NCI-H1417 (cell line): ENCODE measurements around the gene CYP4X1.
"Not testable (repeated sequence)": the region's sequence is repeated elsewhere in the genome, so short reads cannot be mapped to it uniquely, and the experiment has no call there.

Source experiments
- DNase-seq, 3 experiments: peaks; one replicate each; lab custom pipeline; 2025; lab: John Stamatoyannopoulos, UW

The CYP4X1 gene, protein sequence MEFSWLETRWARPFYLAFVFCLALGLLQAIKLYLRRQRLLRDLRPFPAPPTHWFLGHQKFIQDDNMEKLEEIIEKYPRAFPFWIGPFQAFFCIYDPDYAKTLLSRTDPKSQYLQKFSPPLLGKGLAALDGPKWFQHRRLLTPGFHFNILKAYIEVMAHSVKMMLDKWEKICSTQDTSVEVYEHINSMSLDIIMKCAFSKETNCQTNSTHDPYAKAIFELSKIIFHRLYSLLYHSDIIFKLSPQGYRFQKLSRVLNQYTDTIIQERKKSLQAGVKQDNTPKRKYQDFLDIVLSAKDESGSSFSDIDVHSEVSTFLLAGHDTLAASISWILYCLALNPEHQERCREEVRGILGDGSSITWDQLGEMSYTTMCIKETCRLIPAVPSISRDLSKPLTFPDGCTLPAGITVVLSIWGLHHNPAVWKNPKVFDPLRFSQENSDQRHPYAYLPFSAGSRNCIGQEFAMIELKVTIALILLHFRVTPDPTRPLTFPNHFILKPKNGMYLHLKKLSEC

DNA sequence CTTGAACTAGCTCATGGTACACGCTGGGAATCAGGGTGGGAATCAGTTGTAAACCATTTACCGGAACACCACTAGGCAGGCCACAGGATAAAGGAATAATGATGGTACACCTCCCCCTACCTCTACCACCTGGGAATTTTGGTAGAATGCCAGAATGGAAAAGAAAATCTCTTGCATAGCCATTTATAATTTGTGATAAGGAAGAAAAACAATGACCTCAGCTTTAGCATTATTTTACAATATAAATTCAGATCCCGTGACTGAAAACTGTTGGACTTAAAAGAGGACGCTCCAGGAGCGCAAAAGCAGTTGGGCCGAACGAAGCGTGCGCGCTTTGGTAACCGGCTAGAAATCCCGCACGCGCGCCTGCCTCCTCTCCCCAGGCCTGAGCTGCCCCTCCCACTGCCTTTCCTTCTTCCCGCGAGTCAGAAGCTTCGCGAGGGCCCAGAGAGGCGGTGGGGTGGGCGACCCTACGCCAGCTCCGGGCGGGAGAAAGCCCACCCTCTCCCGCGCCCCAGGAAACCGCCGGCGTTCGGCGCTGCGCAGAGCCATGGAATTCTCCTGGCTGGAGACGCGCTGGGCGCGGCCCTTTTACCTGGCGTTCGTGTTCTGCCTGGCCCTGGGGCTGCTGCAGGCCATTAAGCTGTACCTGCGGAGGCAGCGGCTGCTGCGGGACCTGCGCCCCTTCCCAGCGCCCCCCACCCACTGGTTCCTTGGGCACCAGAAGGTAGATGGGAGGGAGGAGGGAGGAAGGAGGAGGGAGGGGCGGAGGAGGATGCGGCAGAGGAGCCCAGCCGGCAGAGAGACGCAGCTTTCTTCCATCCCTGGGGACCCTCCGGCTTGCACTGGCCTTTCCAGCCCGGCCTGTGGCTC lies at the start of gene CYP4X1:
Gene CYP4X1, plus strand, starts transcription at position 402 of the 873 bp plus-strand sequence. Its CDS starts 149 bp downstream, at position 551.
- peak; percentile 26 to 69 (median 60) for DNase-seq

- no peak for DNase-seq
Observed at GRCh38 chr1:46983166-46983829, 40.2 kb upstream of the CYP4X1 start.

- DNase-seq, result peak in 2 of 3 experiments; percentile 11 to 14
Observed at GRCh38 chr1:46983830-46984586, 39.5 kb upstream of the CYP4X1 start.

GRCh38 chr1:46990541-46990940 lies 32.9 kb upstream of the CYP4X1 start:
- DNase-seq, result not testable (repeated sequence)

DNA sequence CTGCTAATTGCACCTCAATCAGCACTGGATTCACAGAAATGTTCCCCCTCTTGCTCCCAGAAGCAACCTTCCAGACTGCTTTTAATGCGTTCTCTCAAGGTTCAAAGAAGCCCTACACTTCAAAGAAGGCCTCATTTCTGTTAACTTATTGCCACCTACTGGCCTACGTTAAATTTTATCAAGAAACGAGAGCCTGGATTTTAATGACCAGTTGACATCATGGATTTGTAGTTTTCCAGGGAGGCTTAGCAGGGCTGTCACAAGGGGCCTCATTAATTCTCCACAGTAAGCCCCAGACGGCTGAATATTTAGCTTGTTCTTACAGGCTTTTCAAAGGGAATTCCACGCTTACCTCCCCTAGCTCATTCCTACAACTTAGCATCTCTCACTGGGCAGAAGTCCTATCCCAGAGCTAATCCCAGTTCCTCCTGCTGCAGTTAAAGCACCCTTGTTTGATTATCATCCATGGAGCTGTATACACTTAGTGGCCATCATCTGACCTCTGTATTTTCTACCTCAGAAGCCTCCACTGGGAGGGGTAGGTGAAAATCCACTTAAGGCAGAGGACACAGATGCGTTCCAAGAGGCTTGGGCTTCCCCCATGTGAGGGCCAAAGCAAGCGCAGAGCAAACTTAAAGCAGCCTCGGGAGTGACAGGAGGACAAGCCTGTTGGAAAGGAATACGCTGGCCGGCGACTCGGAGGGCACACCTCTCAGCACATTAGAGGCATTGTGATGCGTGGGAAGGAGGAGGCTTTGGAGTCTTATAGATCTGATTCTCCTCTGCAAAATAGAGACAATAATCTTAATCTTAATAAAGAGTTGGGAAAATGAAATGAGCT lies 32.2 kb upstream of the CYP4X1 start:
- peak in 2 of 3 experiments; percentile 25 to 72 for DNase-seq

DNA sequence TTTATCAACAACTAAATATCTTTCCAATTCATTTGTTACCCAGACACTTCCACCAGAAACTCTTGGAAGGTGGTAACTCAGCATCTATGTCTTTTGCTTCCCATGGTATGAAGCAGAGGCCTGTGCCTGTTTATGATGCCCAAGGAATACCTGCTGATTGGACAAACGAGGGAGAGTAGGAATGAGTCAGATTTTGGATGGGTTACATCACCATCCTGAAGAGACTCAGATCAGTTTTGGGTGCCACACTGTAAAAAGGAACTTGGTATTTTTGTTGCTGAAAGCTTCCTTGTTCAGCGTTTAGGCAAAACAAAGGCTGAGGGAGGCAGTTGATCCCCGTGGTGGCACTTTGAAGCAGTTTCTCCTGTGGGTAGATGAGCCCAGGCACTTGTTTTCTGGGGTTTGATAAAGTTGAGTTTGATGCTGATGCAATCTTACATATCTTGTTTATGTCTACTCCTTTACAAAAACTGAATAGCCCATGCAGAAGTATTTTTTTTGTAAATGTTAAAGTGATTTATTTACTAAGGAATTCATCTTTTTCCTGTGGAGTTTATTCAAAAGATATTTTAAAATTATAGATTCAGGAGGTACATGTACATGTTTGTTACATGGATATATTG lies 26.7 kb upstream of the CYP4X1 start:
- no peak for DNase-seq

DNA sequence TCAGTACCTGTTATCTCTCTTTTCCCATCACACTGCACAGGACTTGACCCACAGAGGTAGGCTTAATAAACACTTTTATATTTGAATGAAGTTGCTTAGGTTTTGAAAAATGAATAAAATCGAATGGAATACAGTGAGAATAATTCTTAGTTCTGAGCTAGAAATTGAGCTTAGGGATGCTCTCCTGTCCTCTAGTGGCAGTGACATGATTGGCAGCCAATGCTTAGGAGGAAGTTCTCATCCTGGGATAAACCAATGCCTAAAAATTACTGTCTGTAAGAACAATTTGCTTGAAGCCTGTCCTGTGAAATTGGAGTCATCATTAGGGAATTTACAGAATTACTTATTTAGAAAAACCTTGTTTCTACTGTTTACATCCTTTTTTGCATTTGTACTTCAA lies 21.3 kb upstream of the CYP4X1 start:
- DNase-seq, result peak in 1 of 3 experiments; percentile 7

DNA sequence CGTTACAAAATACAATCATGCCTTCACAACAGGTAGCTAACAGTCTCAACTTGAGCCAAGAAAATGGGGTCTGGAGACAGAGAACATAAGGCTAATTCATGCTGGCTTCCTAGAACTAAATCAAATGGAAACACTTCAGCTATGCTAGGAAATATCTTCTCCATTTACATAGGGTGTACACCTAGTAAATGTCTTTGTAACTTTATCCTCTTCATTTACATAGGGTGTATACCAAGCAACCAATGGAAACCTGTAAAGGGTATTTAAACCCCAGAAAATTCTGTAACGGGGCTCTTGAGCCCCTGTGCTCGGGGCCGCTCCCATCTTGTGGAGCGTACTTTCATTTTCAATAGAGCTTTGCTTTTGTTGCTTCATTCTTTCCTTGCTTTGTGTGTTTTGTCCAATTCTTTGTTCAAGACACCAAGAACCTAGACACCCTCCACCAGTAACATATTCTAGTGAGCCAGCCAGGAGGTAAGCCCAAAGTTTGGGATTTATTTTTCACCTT lies 19.5 kb upstream of the CYP4X1 start:
- no peak for DNase-seq

GRCh38 chr1:47006437-47006836 lies 17.0 kb upstream of the CYP4X1 start:
- not testable (repeated sequence) for DNase-seq

DNA sequence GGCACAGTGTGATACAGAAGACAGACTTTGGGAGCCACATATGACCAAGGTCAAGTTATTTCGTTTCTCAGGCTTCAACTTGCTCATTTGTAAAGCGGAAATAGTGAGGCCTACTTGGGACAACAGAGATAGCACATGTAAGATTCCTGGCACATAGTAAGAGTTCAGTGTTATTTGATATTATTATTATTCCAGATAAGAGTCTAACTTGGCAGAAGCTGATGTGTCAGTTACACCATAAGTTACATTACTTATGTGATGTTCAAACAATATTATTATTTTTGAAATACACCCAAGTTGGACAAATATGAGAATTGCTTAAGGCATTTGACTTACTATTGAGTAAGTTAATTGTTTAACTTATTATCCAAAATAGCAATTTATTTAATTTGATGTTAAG lies 10.2 kb upstream of the CYP4X1 start:
- no peak for DNase-seq

- DNase-seq, result no peak
Observed at GRCh38 chr1:47021070-47021469, 2.4 kb upstream of the CYP4X1 start.

- peak in 2 of 3 experiments; percentile 15 to 39 for DNase-seq
Observed at GRCh38 chr1:47024141-47024801, 802 bp downstream of the CYP4X1 start.

DNA sequence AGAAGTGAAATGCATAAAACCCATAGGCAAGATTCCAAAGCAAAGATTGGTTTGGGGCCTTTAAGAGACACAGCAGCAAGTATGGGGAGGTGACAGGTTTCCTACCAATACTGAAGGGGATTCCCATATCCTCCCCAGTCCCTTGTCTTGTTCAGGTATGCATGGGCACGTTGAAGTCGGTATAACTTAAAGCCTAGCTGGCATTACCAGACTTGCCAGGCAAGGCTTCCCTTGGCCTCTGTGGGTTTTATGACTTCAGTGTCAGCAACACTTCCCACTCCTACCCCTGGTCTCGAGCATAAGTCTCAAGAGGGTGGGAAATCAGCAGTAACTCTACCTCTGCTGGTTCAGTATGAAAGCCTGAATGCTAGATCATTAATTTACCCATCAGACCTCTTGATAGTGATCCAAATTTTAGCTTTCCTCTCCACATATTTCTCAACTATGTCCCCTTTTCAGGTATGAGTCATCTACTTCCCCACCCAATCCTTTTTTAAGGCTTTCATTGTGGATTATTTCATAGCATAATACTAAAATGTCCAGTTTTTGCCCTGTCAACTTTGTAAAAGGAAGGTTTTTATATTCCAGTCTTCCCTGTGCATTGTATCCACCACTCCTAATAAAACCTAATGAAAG lies 6.8 kb downstream of the CYP4X1 start:
- no peak for DNase-seq

DNA sequence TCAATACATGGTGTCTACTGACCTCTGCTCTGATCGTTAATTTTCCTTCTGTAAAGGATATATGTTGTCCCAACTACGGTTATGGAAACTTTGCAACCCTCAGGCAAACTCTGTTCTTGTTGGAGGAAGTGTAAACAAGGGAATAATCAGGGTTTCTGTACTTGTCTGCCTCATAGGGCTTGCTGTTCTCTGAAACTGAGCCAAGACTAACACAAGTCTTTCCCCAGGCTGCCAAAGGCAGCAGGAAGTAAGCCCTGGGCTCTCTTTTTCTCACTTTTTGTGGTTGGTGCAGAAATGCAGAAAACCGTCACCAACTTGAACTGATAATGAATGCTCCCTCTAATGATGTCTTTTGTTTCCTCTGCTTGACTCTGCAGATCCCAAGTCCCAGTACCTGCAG lies 7.6 kb downstream of the CYP4X1 start:
- DNase-seq, result no peak

DNA sequence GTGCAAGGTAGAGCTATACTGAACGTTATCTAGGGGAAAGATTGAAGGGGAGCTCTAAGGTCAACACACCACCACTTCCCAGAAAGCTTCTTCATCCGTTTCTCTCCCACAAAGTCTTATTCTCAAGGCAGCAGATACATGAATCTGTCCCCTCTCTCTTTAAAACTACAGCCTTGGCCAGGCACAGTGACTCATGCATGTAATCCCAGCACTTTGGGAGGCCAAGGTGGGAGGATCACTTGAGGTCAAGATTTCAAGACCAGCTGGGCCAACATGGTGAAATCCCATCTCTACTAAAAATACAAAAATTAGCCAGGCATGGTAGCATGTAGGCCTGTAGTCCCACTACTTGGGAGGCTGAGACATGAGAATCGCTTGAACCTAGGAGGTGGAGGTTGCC lies 8.1 kb downstream of the CYP4X1 start:
- no peak for DNase-seq

GRCh38 chr1:47036764-47037163 lies 13.3 kb downstream of the CYP4X1 start:
- no peak for DNase-seq

DNA sequence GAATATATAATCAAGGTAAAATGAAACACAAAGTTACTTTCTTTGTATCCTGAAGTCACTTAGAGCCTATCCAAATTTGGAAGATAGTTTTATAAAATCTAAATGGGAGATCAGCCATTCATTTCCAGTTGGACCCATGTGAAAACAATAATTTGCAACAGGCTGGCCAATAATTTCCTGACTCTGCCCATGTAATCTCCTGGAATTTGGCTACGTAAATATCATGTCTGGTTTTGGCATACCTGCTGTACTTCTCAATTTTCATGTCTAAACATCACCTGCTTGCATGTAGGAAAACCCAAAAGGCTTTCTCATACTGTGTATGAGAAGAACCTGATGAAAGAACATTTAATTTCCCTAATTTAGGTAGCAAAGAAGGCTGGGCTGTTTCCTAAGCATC lies 35.9 kb downstream of the CYP4X1 start:
- no peak for DNase-seq

DNA sequence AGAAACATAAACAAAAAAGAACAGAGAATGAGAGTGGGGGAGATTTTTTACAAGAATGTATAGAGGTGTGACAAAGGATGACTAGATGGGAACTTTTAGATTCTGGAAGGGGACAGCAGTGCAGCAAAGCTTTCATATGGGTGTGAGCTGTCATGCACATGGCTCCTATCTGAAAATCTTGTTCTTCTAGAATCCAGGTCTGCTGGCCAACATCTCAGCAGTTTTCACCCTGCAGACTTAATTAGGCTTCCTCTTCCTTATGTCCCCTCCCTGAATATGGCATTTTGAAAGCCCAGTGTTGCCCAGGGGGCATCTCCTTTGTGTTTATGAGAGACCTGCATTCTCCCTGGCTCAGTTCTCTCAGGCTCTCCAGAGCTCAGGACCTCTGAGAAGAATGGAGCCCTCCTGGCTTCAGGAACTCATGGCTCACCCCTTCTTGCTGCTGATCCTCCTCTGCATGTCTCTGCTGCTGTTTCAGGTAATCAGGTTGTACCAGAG lies 43.7 kb downstream of the CYP4X1 start, which contains the start of gene CYP4Z1:
Gene CYP4Z1, plus strand, starts transcription at position 135 of the 498 bp plus-strand sequence. Its CDS starts 260 bp downstream, at position 395.
- DNase-seq, result no peak
